ENCODE results near the gene TCF19. TPM values are rescaled to one million over a fixed set of nuclear protein-coding genes. Genes with fewer than 3 reads are reported as not detected.

Gene TCF19
- total and polyA plus RNA-seq, 10 of the 15 experiments (the other 5 are each of a cell fraction or from before 2014, with no cell fraction given) = 7.7 to 103 (median 53.3) TPM

GRCh38 chr6:31210123-31210522 is 51.7 kb downstream of the TCF19 start:
- in situ Hi-C loops (cut with MboI) (no loop called here), intact Hi-C loops (cut with micrococcal nuclease; ENCODE audit: unreplicated experiment) (no loop called here)
- BruUV-seq (replicated peaks) = no TSS peak
- Histone ChIP-seq H4K20me1 (ENCODE audit: control insufficient read depth, insufficient read depth) (no peaks in the 10 kb centered on the region; the same call in 1 of the 2 replicates), H3K27ac (ENCODE audit: control insufficient read depth, insufficient read depth) (no peak overlapping the region), H3K9ac (ENCODE audit: control insufficient read depth, insufficient read depth, low read length) (no peak overlapping the region), H2AFZ (ENCODE audit: control insufficient read depth, low read depth, low read length) (no peak overlapping the region), H3K9me3 (replicated peaks; ENCODE audit: control insufficient read depth, insufficient read depth, low read length) (no peaks in the 10 kb centered on the region), H3K4me1 (ENCODE audit: control insufficient read depth, insufficient read depth, low read length) (no peaks in the 10 kb centered on the region), H3K4me2 (ENCODE audit: control insufficient read depth, insufficient read depth) (no peak overlapping the region), H3K79me2 (ENCODE audit: control insufficient read depth, insufficient read depth, low read length) (no peaks in the 10 kb centered on the region), H3K4me3 (no peak overlapping the region), H3K27me3 (replicated peaks in 1 of 2; ENCODE audit: control insufficient read depth in 2 of 2, insufficient read depth in 2 of 2, low read length in 1 of 2) (no peaks in the 10 kb centered on the region), H3K36me3 (ENCODE audit: control insufficient read depth in 2 of 2, insufficient read depth in 2 of 2, low read length in 1 of 2) (no peaks in the 10 kb centered on the region)
- ChIA-PET SMC1A (ENCODE audit: uncharacterized antibody, unreplicated experiment) (interaction anchor here (0.7 to 1.2 kb wide), 3 partner anchors 9 to 123 kb away, joined by 3 to 4 read pairs (median 4); no protein-coding TSS in a partner anchor), RAD21 (ENCODE audit: unreplicated experiment) (no interaction called here), POLR2A (interaction anchor here (1.2 kb wide), 1 partner anchor 21 kb away, joined by 4 read pairs; no protein-coding TSS in a partner anchor), CTCF (interaction anchor here (1.0 to 1.3 kb wide), 3 partner anchors 81 to 166 kb away, joined by 3 to 5 read pairs (median 3); no protein-coding TSS in a partner anchor)
- FAIRE-seq (no peak), DNase-seq (ENCODE audit: low read depth, low spot score) (no peak), ATAC-seq (no peak)
- 53% methylated on average over 6 of the region's 6 CpGs for WGBS (ENCODE audit: insufficient coverage, insufficient replicate concordance, low lambda C conversion rate, missing lambda C conversion rate)
- TF ChIP-seq ESRRA (IDR thresholded peaks at IDR 0.05; ENCODE audit: low read length) (no peak), ZSCAN29 (IDR thresholded peaks at IDR 0.05) (no peak), NFYA (IDR thresholded peaks at IDR 0.05; ENCODE audit: borderline replicate concordance, low read depth, low read length) (no peak), BMI1 (IDR thresholded peaks at IDR 0.05; ENCODE audit: borderline replicate concordance) (no peak), ZBED1 (IDR thresholded peaks at IDR 0.05; ENCODE audit: borderline replicate concordance) (no peak), DPF2 (IDR thresholded peaks at IDR 0.05) (no peak), E4F1 (IDR thresholded peaks at IDR 0.05; ENCODE audit: borderline replicate concordance, partially characterized antibody) (no peak), NBN (IDR thresholded peaks at IDR 0.05) (no peak), ZZZ3 (IDR thresholded peaks at IDR 0.05; ENCODE audit: control insufficient read depth, insufficient read length, low read depth) (no peak), POLR2AphosphoS5 (IDR thresholded peaks at IDR 0.05; ENCODE audit: low read length) (no peak), CHD2 (IDR thresholded peaks at IDR 0.05; ENCODE audit: borderline replicate concordance, low read depth, low read length) (no peak), RELA (IDR thresholded peaks at IDR 0.05; ENCODE audit: borderline replicate concordance, partially characterized antibody) (no peak), SRF (IDR thresholded peaks at IDR 0.05; ENCODE audit: low read depth in 2 of 2, low read length in 2 of 2) (no peak), PKNOX1 (IDR thresholded peaks at IDR 0.05) (no peak), IRF4 (IDR thresholded peaks at IDR 0.05; ENCODE audit: low read depth, low read length) (no peak)

All from GM12878 (cell line).